Measurements from ENCODE around the gene CORO6. TPM values are rescaled to one million over a fixed set of nuclear protein-coding genes. Genes with fewer than 3 reads are reported as not detected.
A peak's percentile ranks its signal among the peaks of the same experiment; 100 is the strongest.

The CORO6 gene
- total and polyA plus RNA-seq, 10 of the 15 experiments (the other 5 are each of a cell fraction or from before 2014, with no cell fraction given), result 0.26 to 5.0 (median 1.7) TPM; not detected in 1

GRCh38 chr17:29567554-29568330, 55.0 kb downstream of the CORO6 start (continued):
- TF ChIP-seq USF2 (IDR thresholded peaks at IDR 0.05; ENCODE audit: borderline replicate concordance, low read depth, low read length) (no peak), RELA (IDR thresholded peaks at IDR 0.05; ENCODE audit: borderline replicate concordance, partially characterized antibody) (no peak), STAT3 (IDR thresholded peaks at IDR 0.05; ENCODE audit: low read depth, low read length) (no peak), CTCF (IDR thresholded peaks at IDR 0.05 in 2 of 3, conservative IDR thresholded peaks at IDR 0.05 in 1 of 3; ENCODE audit: control insufficient read depth in 2 of 3, extremely low read depth in 1 of 3, insufficient read depth in 1 of 3, low read depth in 3 of 3, low read length in 3 of 3) (peak; percentile 35 to 57 (median 56)), IKZF1 (conservative IDR thresholded peaks at IDR 0.05) (no peak), FOS (IDR thresholded peaks at IDR 0.05; ENCODE audit: borderline replicate concordance, extremely low read depth, insufficient read length) (no peak), SMAD1 (IDR thresholded peaks at IDR 0.05; ENCODE audit: low read depth, partially characterized antibody) (no peak), BRCA1 (IDR thresholded peaks at IDR 0.05; ENCODE audit: low read depth, low read length) (no peak), SIN3A (IDR thresholded peaks at IDR 0.05; ENCODE audit: low read depth, low read length) (peak; percentile 72; the same call in 1 of the 2 replicates), MYC (IDR thresholded peaks at IDR 0.05; ENCODE audit: insufficient read depth, insufficient read length, insufficient replicate concordance, low read length, severe bottlenecking) (no peak), LARP7 (IDR thresholded peaks at IDR 0.05) (peak; percentile 22; the same call in 1 of the 2 replicates), WRNIP1 (IDR thresholded peaks at IDR 0.05; ENCODE audit: borderline replicate concordance, low read depth, low read length) (no peak), E4F1 (IDR thresholded peaks at IDR 0.05; ENCODE audit: borderline replicate concordance, partially characterized antibody) (no peak), NFYB (IDR thresholded peaks at IDR 0.05; ENCODE audit: insufficient read depth, low read depth, low read length) (0 out of 2 replicates have a peak, but pooled peaks have one; percentile 38), NKRF (conservative IDR thresholded peaks at IDR 0.05) (peak; percentile 22; the same call in 1 of the 2 replicates), PRDM15 (CRISPR knock-in tag; IDR thresholded peaks at IDR 0.05) (no peak)
